Fibroblast of the aortic adventitia (primary cell): ENCODE data around the gene FOLR3. TPM values are rescaled to one million over a fixed set of nuclear protein-coding genes. Genes with fewer than 3 reads are reported as not detected.
"Not testable (repeated sequence)": the region's sequence is repeated elsewhere in the genome, so short reads cannot be mapped to it uniquely, and the experiment has no call there.

Experiments
- DNase-seq: peaks from one replicate; pipeline ENCODE4 v3.0.0-alpha.2; 2010; ENCODE audit warnings: low read depth
- H3K4me3 ChIP-seq: 2 replicates; pipeline ENCODE4 v1.5.1; 2011; ENCODE audit warnings: low read depth, mild to moderate bottlenecking, control low read depth, low read length, moderate library complexity
- CTCF ChIP-seq: IDR thresholded peaks from 2 replicates; pipeline ENCODE4 v1.5.1; 2011; ENCODE audit warnings: mild to moderate bottlenecking, low read length, control low read depth, inconsistent platforms; ENCODE audit not compliant: insufficient read depth
- total RNA-seq: library from RNA; depleted of rRNA; stranded (reverse); fragments of >200 nt; gene quantifications from 2 replicates; pipeline ENCODE4 v1.2.3, GENCODE V29; 2012; ENCODE audit warnings: low replicate concordance

Gene FOLR3
- total RNA-seq, 1 donor: 0.90 TPM

GRCh38 chr11:72135891-72136683 lies 562 bp downstream of the FOLR3 start:
- no peak for TF ChIP-seq CTCF
- no peak for DNase-seq
- no peak overlapping the region for H3K4me3 ChIP-seq

GRCh38 chr11:72136684-72137262 lies 1.2 kb downstream of the FOLR3 start:
- H3K4me3 ChIP-seq: no peak overlapping the region
- no peak for DNase-seq
- no peak for TF ChIP-seq CTCF

GRCh38 chr11:72138821-72139390 lies 3.4 kb downstream of the FOLR3 start:
- H3K4me3 ChIP-seq: no peak overlapping the region
- TF ChIP-seq CTCF: no peak
- no peak for DNase-seq

GRCh38 chr11:72139500-72139899 lies 4.0 kb downstream of the FOLR3 start:
- DNase-seq: no peak
- no peak overlapping the region for H3K4me3 ChIP-seq
- no peak for TF ChIP-seq CTCF

GRCh38 chr11:72140661-72141060 lies 5.1 kb downstream of the FOLR3 start:
- TF ChIP-seq CTCF: no peak
- DNase-seq: no peak
- no peak overlapping the region for H3K4me3 ChIP-seq

GRCh38 chr11:72141066-72141465 lies 5.5 kb downstream of the FOLR3 start:
- H3K4me3 ChIP-seq: no peak overlapping the region
- no peak for TF ChIP-seq CTCF
- DNase-seq: peak; percentile 86

GRCh38 chr11:72142086-72142485 lies 6.6 kb downstream of the FOLR3 start:
- DNase-seq: peak; percentile 43

GRCh38 chr11:72142543-72142942 lies 7.0 kb downstream of the FOLR3 start:
- H3K4me3 ChIP-seq, DNase-seq: not testable (repeated sequence)

More at GRCh38 chr11:72142086-72142485, 6.6 kb downstream of the FOLR3 start:
- not testable (repeated sequence) for H3K4me3 ChIP-seq
